Measurements from ENCODE around the gene PCDHGA4.

DNA sequence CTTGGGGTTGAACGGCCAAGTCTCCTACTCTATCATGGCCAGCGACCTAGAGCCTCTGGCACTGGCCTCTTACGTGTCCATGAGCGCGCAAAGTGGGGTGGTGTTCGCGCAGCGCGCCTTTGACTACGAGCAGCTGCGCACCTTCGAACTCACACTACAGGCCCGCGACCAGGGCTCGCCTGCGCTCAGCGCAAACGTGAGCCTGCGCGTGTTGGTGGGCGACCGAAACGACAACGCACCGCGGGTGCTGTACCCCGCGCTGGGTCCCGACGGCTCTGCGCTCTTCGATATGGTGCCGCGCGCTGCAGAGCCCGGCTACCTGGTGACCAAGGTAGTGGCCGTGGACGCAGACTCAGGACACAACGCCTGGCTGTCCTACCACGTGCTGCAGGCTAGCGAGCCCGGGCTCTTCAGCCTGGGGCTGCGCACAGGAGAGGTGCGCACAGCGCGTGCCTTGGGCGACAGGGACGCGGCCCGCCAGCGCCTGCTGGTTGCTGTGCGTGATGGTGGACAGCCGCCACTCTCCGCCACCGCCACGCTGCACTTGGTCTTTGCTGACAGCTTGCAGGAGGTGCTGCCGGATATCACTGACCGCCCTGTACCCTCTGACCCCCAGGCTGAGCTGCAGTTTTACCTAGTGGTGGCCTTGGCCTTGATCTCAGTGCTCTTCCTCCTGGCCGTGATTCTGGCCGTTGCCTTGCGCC, 44.9 kb downstream of the PCDHGA4 start:
- TF ChIP-seq, protein P1, sequence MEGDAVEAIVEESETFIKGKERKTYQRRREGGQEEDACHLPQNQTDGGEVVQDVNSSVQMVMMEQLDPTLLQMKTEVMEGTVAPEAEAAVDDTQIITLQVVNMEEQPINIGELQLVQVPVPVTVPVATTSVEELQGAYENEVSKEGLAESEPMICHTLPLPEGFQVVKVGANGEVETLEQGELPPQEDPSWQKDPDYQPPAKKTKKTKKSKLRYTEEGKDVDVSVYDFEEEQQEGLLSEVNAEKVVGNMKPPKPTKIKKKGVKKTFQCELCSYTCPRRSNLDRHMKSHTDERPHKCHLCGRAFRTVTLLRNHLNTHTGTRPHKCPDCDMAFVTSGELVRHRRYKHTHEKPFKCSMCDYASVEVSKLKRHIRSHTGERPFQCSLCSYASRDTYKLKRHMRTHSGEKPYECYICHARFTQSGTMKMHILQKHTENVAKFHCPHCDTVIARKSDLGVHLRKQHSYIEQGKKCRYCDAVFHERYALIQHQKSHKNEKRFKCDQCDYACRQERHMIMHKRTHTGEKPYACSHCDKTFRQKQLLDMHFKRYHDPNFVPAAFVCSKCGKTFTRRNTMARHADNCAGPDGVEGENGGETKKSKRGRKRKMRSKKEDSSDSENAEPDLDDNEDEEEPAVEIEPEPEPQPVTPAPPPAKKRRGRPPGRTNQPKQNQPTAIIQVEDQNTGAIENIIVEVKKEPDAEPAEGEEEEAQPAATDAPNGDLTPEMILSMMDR (IDR thresholded peaks at IDR 0.05 in 4 of 5, conservative IDR thresholded peaks at IDR 0.05 in 1 of 5) = no peak
- TF ChIP-seq POLR2A (IDR thresholded peaks at IDR 0.05) = no peak
